Femur (tissue), 1 donor: Measurements from ENCODE around the gene CRACR2A.

Experiments used
- DNase-seq: peaks from one replicate; pipeline ENCODE4 v3.0.0-alpha.2; 2017

Gene CRACR2A, protein sequence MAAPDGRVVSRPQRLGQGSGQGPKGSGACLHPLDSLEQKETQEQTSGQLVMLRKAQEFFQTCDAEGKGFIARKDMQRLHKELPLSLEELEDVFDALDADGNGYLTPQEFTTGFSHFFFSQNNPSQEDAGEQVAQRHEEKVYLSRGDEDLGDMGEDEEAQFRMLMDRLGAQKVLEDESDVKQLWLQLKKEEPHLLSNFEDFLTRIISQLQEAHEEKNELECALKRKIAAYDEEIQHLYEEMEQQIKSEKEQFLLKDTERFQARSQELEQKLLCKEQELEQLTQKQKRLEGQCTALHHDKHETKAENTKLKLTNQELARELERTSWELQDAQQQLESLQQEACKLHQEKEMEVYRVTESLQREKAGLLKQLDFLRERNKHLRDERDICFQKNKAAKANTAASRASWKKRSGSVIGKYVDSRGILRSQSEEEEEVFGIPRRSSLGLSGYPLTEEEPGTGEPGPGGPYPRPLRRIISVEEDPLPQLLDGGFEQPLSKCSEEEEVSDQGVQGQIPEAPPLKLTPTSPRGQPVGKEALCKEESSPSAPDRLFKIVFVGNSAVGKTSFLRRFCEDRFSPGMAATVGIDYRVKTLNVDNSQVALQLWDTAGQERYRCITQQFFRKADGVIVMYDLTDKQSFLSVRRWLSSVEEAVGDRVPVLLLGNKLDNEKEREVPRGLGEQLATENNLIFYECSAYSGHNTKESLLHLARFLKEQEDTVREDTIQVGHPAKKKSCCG

GRCh38 chr12:3752741-3753486 is at the start of gene CRACR2A:
CRACR2A (minus strand) TSS chr12:3753109; CDS start chr12:3696999, 56,110 bp downstream.
- peak; percentile 70 for DNase-seq

GRCh38 chr12:3797531-3798048 is 44.7 kb upstream of the CRACR2A start:
- no peak for DNase-seq

- no peak for DNase-seq
These were observed 42.7 kb upstream of the CRACR2A start for GRCh38 chr12:3795492-3796133.

DNA sequence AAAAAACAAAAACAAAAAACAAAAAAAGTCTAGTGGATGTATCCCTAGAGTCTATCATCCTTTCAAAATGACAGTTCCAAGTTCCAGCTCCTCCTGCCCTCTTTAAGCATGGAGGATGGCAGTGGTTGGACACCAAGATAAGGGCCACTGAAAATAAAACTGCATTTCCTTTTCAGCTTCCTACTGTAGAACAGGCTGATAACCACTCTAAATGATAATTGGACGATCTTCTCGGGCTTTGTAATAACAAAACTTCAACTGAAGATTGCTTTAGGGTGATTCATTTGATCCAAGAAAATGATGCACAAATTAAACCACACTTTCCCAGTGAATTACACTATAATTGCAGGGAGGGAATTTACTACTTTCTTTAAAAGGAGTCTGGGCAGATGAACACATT is 42.2 kb upstream of the CRACR2A start:
- DNase-seq, result no peak

DNA sequence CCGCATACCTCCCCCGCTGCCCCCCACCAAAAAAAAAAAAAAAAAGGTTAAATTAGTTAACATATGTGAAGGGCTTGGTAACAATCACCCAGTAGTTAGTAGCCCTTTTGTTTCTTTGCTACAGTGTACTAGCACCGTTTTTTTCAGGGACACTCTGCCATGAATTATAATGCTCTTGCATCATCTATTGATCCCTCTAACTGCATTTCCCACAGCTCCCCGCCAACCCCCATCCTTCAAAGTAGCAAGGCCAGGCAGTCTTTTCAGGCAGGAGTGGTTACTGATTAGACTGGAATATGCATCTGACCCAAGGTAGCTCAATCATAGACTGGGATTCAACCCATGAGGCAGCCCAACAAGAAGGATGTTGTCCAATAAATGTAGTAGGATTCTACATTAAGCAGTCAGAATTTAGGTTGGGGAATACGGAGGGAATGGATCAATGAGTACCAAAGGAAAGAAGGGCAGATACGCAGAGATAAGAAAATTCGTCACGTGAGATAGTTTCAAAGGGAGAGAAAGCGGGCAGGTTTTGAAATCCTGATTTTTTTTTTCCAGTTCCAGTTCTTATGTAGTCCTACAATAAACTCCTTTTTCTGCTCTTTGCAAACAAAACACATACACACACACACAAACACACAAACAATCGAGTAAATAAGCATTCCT is 39.8 kb upstream of the CRACR2A start:
- DNase-seq, result no peak

GRCh38 chr12:3791256-3791874 is 38.5 kb upstream of the CRACR2A start:
- DNase-seq, result no peak

- DNase-seq, result no peak
These were observed 37.7 kb upstream of the CRACR2A start for GRCh38 chr12:3790642-3791041.

- DNase-seq, result no peak
These were observed 36.9 kb upstream of the CRACR2A start for GRCh38 chr12:3789838-3790237.

DNA sequence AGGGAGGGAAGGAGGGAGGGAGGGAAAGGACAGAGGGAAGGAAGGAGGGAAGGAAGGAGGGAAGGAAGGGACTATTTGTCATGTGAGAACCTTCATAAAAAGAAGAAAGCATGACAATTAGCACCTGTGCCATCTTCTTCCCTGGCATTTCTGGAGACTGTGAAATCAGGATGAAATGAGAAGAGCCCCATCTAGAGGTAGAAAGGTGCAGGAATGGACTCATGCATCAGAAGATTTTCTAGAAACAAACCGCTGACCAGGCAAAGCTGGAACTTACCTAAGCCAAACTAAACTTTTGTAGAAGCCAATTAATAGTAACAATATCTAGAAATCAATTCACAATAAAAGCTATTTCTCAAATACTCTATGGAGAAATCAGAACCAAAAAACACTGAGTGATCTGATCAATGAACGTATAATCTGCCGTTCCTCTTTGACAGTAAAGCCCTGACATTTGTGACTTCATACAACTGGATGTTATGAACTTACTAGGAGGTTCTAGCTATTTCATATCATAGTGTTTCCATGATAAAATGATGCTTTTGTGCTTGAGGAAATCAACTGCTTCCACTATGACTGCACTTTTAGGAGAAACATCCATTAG is 24.4 kb upstream of the CRACR2A start:
- DNase-seq, result no peak

- DNase-seq, result no peak
These were observed 22.6 kb upstream of the CRACR2A start for GRCh38 chr12:3775385-3776035.

DNA sequence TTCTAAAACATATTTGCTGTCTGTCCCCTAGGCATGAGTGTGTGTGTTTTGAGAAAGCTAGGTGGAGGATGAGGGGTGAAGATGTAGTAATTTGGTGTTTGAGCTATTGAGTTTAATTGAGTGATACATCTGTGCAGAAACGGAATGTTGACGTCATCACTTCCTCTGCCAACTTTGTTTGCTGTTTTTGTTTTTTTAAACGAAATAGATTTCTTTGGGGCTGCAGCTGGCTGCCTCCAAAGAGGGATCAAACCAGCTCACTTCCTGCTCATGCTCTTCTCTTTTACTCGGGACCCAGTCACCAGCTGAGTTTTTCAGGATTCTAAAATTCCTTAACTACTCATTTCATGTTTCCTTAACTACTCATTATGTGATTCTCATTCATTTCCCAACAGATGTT is 19.5 kb upstream of the CRACR2A start:
- DNase-seq, result no peak

- no peak for DNase-seq
These were observed 18.9 kb upstream of the CRACR2A start for GRCh38 chr12:3771853-3772252.

GRCh38 chr12:3770891-3771290 is 18.0 kb upstream of the CRACR2A start:
- no peak for DNase-seq

- DNase-seq, result no peak
These were observed 16.1 kb upstream of the CRACR2A start for GRCh38 chr12:3768911-3769447.

DNA sequence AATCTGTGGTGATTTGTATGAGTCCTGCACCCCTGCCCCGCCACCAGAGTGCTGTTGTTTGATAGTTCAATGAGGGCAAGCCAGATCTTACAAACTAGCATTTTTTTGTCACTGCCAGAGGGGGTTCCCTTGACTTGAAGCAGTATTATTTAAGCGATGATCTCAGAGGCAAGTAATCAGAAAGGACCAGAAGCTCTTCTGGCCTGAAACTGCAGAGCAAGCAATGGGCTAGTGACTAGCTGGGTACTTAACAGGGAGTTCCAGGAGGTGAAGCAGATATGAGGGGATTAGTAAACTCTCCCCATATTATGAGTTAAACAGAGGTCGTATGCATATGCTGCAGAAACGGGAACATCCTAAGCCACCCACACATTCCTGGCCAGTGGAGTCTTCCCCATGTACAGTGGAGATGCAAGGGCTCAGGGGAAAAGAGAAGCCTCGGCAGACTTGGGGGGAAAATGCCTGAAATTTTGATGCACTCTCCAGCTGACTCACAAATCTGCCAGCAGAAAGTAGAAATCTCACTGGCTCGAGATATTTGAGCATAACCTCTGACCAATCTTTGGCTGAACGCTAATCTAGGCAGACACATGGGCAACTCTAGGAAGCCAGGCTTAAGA is 8.3 kb upstream of the CRACR2A start:
- no peak for DNase-seq

GRCh38 chr12:3759878-3760277 is 7.0 kb upstream of the CRACR2A start:
- DNase-seq, result no peak

GRCh38 chr12:3757261-3757660 is 4.4 kb upstream of the CRACR2A start:
- DNase-seq, result no peak

GRCh38 chr12:3755898-3756297 is 3.0 kb upstream of the CRACR2A start:
- DNase-seq, result no peak

GRCh38 chr12:3753544-3754284 is 805 bp upstream of the CRACR2A start:
- DNase-seq, result peak; percentile 67
